ENCODE data around the gene LMX1A.

The LMX1A gene

GRCh38 chr1:165254376-165254775 is 102.1 kb downstream of the LMX1A start:
- H3K9me3 Mint-ChIP-seq = no peaks in the 10 kb centered on the region
- H3K4me1 Mint-ChIP-seq = peaks cover 26% of the 10 kb centered on the region
- no peak overlapping the region for H3K4me3 Mint-ChIP-seq
- TF ChIP-seq CTCF (IDR thresholded peaks at IDR 0.05) = no peak
- no peak for DNase-seq
- H3K27me3 Mint-ChIP-seq (ENCODE audit: low read depth, poor library complexity) = peaks cover 52% of the 10 kb centered on the region
- H3K36me3 Mint-ChIP-seq (ENCODE audit: low read depth) = no peaks in the 10 kb centered on the region
- H3K27ac Mint-ChIP-seq = no peak overlapping the region

GRCh38 chr1:165253818-165254254 is 102.7 kb downstream of the LMX1A start:
- H3K4me3 Mint-ChIP-seq = no peak overlapping the region
- TF ChIP-seq CTCF (IDR thresholded peaks at IDR 0.05) = no peak
- H3K36me3 Mint-ChIP-seq (ENCODE audit: low read depth) = no peaks in the 10 kb centered on the region
- H3K27ac Mint-ChIP-seq = no peak overlapping the region
- peaks cover 57% of the 10 kb centered on the region for H3K27me3 Mint-ChIP-seq (ENCODE audit: low read depth, poor library complexity)
- peaks cover 24% of the 10 kb centered on the region for H3K4me1 Mint-ChIP-seq
- DNase-seq = no peak
- no peaks in the 10 kb centered on the region for H3K9me3 Mint-ChIP-seq

- no peak overlapping the region for H3K4me3 Mint-ChIP-seq
- H3K4me1 Mint-ChIP-seq = peaks cover 2% of the 10 kb centered on the region
- no peak for TF ChIP-seq CTCF (IDR thresholded peaks at IDR 0.05)
- H3K9me3 Mint-ChIP-seq = no peaks in the 10 kb centered on the region
- no peak overlapping the region for H3K27ac Mint-ChIP-seq
- no peak for DNase-seq
- H3K27me3 Mint-ChIP-seq (ENCODE audit: low read depth, poor library complexity) = peaks cover 45% of the 10 kb centered on the region
- H3K36me3 Mint-ChIP-seq (ENCODE audit: low read depth) = no peaks in the 10 kb centered on the region
These were observed 107.4 kb downstream of the LMX1A start for GRCh38 chr1:165248969-165249571.

GRCh38 chr1:165241952-165242351 is 114.6 kb downstream of the LMX1A start:
- Mint-ChIP-seq H3K4me1 (no peaks in the 10 kb centered on the region), H3K27me3 (ENCODE audit: low read depth, poor library complexity) (peaks cover 55% of the 10 kb centered on the region), H3K9me3 (no peaks in the 10 kb centered on the region), H3K36me3 (ENCODE audit: low read depth) (no peaks in the 10 kb centered on the region), H3K4me3 (no peak overlapping the region), H3K27ac (no peak overlapping the region)
- TF ChIP-seq CTCF (IDR thresholded peaks at IDR 0.05) = no peak
- no peak for DNase-seq

- Mint-ChIP-seq H3K27ac (no peak overlapping the region), H3K4me3 (no peak overlapping the region), H3K36me3 (ENCODE audit: low read depth) (no peaks in the 10 kb centered on the region), H3K4me1 (peaks cover 4% of the 10 kb centered on the region), H3K9me3 (no peaks in the 10 kb centered on the region), H3K27me3 (ENCODE audit: low read depth, poor library complexity) (peaks cover 55% of the 10 kb centered on the region)
- no peak for DNase-seq
- TF ChIP-seq CTCF (IDR thresholded peaks at IDR 0.05) = no peak
These were observed 115.2 kb downstream of the LMX1A start for GRCh38 chr1:165241321-165241720.

GRCh38 chr1:165240492-165240891 is 116.0 kb downstream of the LMX1A start:
- no peak overlapping the region for H3K4me3 Mint-ChIP-seq
- H3K27me3 Mint-ChIP-seq (ENCODE audit: low read depth, poor library complexity) = peaks cover 60% of the 10 kb centered on the region
- H3K9me3 Mint-ChIP-seq = no peaks in the 10 kb centered on the region
- no peak overlapping the region for H3K27ac Mint-ChIP-seq
- no peaks in the 10 kb centered on the region for H3K36me3 Mint-ChIP-seq (ENCODE audit: low read depth)
- peaks cover 10% of the 10 kb centered on the region for H3K4me1 Mint-ChIP-seq
- TF ChIP-seq CTCF (IDR thresholded peaks at IDR 0.05) = no peak
- no peak for DNase-seq

Data from nephron progenitor cell (in vitro differentiated cells).